Measurements from ENCODE around the gene LPIN3. TPM values are rescaled to one million over a fixed set of nuclear protein-coding genes. Genes with fewer than 3 reads are reported as not detected.

The LPIN3 gene
- total RNA-seq, 1 experiment from 2014 or later: 3.8 TPM

GRCh38 chr20:41357424-41358163, 17.0 kb downstream of the LPIN3 start:
- H3K9me3 Mint-ChIP-seq: no peaks in the 10 kb centered on the region; a peak in 1 of 5 replicates
- TF ChIP-seq CTCF (conservative IDR thresholded peaks at IDR 0.05): peak; percentile 26; the same call in 1 of the 3 replicates
- H2BK120ac ChIP-seq (ENCODE audit: low read depth, low read length, poor library complexity, severe bottlenecking): no peak overlapping the region
- no peaks in the 10 kb centered on the region for H3K9me3 ChIP-seq (ENCODE audit: control insufficient read depth, low read depth, low read length)
- peaks cover 0 to 4% (median 3%) of the 10 kb centered on the region in 3 experiments; a peak in 3 of 7 replicates for H3K36me3 Mint-ChIP-seq (ENCODE audit: insufficient read depth in 1 of 3, low read depth in 3 of 3)
- H2BK5ac ChIP-seq (ENCODE audit: insufficient read length, low read length): no peak overlapping the region
- no peak overlapping the region for H3K4ac ChIP-seq (ENCODE audit: low read depth, low read length)
- no peaks in the 10 kb centered on the region for H3K27me3 ChIP-seq (ENCODE audit: insufficient read depth, low read length)
- WGBS (ENCODE audit: extremely low coverage, insufficient read length, low lambda C conversion rate): no CpG with 5 or more reads among the region's 11 CpGs
- no peaks in the 10 kb centered on the region for H3K27me3 Mint-ChIP-seq (ENCODE audit: low read depth)
- no peak overlapping the region for H3K56ac ChIP-seq (ENCODE audit: insufficient read length, low read depth, low read length)
- H3K27ac Mint-ChIP-seq: no peak overlapping the region
- H3K23me2 ChIP-seq (ENCODE audit: insufficient read length, low read depth, low read length, poor library complexity, severe bottlenecking): no peaks in the 10 kb centered on the region
- H4K5ac ChIP-seq (ENCODE audit: insufficient read length, low read depth, low read length): no peak overlapping the region
- no peaks in the 10 kb centered on the region for H3K4me1 ChIP-seq (ENCODE audit: insufficient read depth, low read length)
- no peak overlapping the region for H2BK12ac ChIP-seq (ENCODE audit: insufficient read length, low read depth, low read length)
- H3T11ph ChIP-seq (ENCODE audit: low read length): no peak overlapping the region
- H3K14ac ChIP-seq (ENCODE audit: insufficient read depth, low read length): no peak overlapping the region
- H3K4me2 ChIP-seq (ENCODE audit: insufficient read depth, insufficient read length, low read length): no peak overlapping the region
- no peak overlapping the region for H3K23ac ChIP-seq (ENCODE audit: insufficient read length, low read depth, low read length)
- H3K9ac ChIP-seq (ENCODE audit: extremely low read depth, insufficient read length, low read length): no peak overlapping the region
- no peak overlapping the region for H2AFZ ChIP-seq (ENCODE audit: low read length)
- no peak overlapping the region for H3K27ac ChIP-seq (ENCODE audit: insufficient read length, low read depth, low read length)
- H2BK20ac ChIP-seq (ENCODE audit: low read depth, low read length, poor library complexity, severe bottlenecking): no peak overlapping the region
- 0 out of 4 replicates have a peak, but pooled peaks cover 0 to 3% of the 10 kb centered on the region in 2 experiments for H3K4me1 Mint-ChIP-seq
- H3K79me1 ChIP-seq (ENCODE audit: insufficient read depth, low read depth, low read length, poor library complexity, severe bottlenecking): no peaks in the 10 kb centered on the region
- no peaks in the 10 kb centered on the region for H4K20me1 ChIP-seq (ENCODE audit: control insufficient read depth, insufficient read depth, insufficient read length)
- H3K79me2 ChIP-seq (ENCODE audit: insufficient read depth, low read length): no peaks in the 10 kb centered on the region
- no peak overlapping the region for H4K91ac ChIP-seq (ENCODE audit: insufficient read length, low read depth, low read length)
- H4K8ac ChIP-seq (replicated peaks; ENCODE audit: insufficient read length, low read depth, low read length): no peak overlapping the region
- H3K18ac ChIP-seq (ENCODE audit: insufficient read length, low read depth, low read length): no peak overlapping the region
- no peak overlapping the region for H2AK5ac ChIP-seq (ENCODE audit: insufficient read length, low read length)
- no peak overlapping the region for H2BK15ac ChIP-seq (ENCODE audit: low read depth, low read length)
- H3K4me3 Mint-ChIP-seq: no peak overlapping the region
- DNase-seq: no peak

Data from H9 (cell line).